ENCODE data around the gene ISG15. TPM values are rescaled to one million over a fixed set of nuclear protein-coding genes. Genes with fewer than 3 reads are reported as not detected.

ISG15 gene
- total and polyA plus RNA-seq, 9 of the 15 experiments (the other 6 are each of a cell fraction or from before 2014, with no cell fraction given), result 0.40 to 58.3 (median 12.2) TPM

- TF ChIP-seq BRD4 (IDR thresholded peaks at IDR 0.05), result no peak
- TF ChIP-seq NR4A1 (CRISPR knock-in tag; IDR thresholded peaks at IDR 0.05), result no peak
- no peak for TF ChIP-seq NR4A1 (tag; IDR thresholded peaks at IDR 0.05)
- TF ChIP-seq ZNF395 (CRISPR knock-in tag; IDR thresholded peaks at IDR 0.05), result no peak
- TF ChIP-seq NFRKB (IDR thresholded peaks at IDR 0.05; ENCODE audit: low read depth), result no peak
- no peak for TF ChIP-seq TAF7 (tag; IDR thresholded peaks at IDR 0.05)
- TF ChIP-seq AFF1 (IDR thresholded peaks at IDR 0.05; ENCODE audit: low read depth in 1 of 2, partially characterized antibody in 2 of 2), result no peak
- TF ChIP-seq FOXJ3 (CRISPR knock-in tag; IDR thresholded peaks at IDR 0.05), result no peak
- TF ChIP-seq NR0B1 (IDR thresholded peaks at IDR 0.05; ENCODE audit: partially characterized antibody), result no peak
- TF ChIP-seq ZMIZ1 (IDR thresholded peaks at IDR 0.05; ENCODE audit: low read depth in 2 of 2, low read length in 2 of 2), result no peak; a peak in 1 of 4 replicates
- no peak for TF ChIP-seq MCM2 (IDR thresholded peaks at IDR 0.05; ENCODE audit: low read depth)
- TF ChIP-seq CREB3 (tag; conservative IDR thresholded peaks at IDR 0.05; ENCODE audit: low read depth), result no peak
- peak; percentile 51; the same call in 1 of the 2 replicates for TF ChIP-seq KAT7 (CRISPR knock-in tag; IDR thresholded peaks at IDR 0.05; ENCODE audit: borderline replicate concordance)
- TF ChIP-seq ZSCAN29 (IDR thresholded peaks at IDR 0.05), result no peak; the same call in 1 of the 2 replicates
- no peak for TF ChIP-seq ZNF780A (CRISPR knock-in tag; IDR thresholded peaks at IDR 0.05)
- TF ChIP-seq ESRRB (CRISPR knock-in tag; IDR thresholded peaks at IDR 0.05; ENCODE audit: borderline replicate concordance), result no peak
Observed at GRCh38 chr1:1059494-1060280, 46.4 kb downstream of the ISG15 start (continued).
